Neuron (in vitro differentiated cells): ENCODE data around the gene SPRR2D.
"Not testable (repeated sequence)": the region's sequence is repeated elsewhere in the genome, so short reads cannot be mapped to it uniquely, and the experiment has no call there.

ENCODE experiments used
- H2AFZ ChIP-seq: one replicate; pipeline ENCODE4 v1.6.1; 2013; ENCODE audit warnings: low read depth, mild to moderate bottlenecking, inconsistent platforms, low read length, moderate library complexity
- H3K27me3 ChIP-seq: one replicate; pipeline ENCODE4 v1.6.1; 2013; ENCODE audit warnings: low read length; ENCODE audit not compliant: insufficient read depth
- H3K36me3 ChIP-seq: one replicate; pipeline ENCODE4 v1.6.1; 2013; ENCODE audit warnings: low read length; ENCODE audit not compliant: insufficient read depth
- H3K4me1 ChIP-seq: one replicate; pipeline ENCODE4 v1.6.1; 2013; ENCODE audit warnings: low read length; ENCODE audit not compliant: insufficient read depth
- H3K4me3 ChIP-seq: 2 replicates; pipeline ENCODE4 v1.5.1; 2013; ENCODE audit warnings: mild to moderate bottlenecking, low read length, moderate library complexity
- H3K9me3 ChIP-seq: one replicate; pipeline ENCODE4 v1.6.1; 2013; ENCODE audit warnings: low read length

Gene SPRR2D

DNA sequence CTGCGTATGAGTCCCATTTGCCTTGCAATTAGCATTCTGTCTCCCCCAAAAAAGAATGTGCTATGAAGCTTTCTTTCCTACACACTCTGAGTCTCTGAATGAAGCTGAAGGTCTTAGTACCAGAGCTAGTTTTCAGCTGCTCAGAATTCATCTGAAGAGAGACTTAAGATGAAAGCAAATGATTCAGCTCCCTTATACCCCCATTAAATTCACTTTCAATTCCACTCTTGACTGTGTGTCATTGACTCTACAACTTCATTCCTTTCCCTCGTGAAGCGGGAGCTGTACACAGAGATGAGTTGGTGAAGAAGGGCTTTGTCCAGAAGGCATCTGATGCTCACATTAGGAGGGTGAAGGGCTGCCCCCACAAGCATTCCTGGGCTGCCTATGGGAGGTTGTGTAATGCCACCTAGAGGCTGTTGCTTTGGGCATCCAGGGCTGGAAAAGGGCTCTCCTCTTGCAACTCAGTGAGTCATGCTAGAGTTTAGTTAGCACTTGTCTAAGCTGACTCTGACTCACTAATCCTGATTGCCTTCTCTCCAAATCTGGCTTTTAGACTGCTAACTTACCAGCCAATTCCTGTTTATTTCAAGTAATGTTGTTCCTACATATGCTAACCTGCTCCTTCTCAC is 8.1 kb downstream of the SPRR2D start:
- Histone ChIP-seq H2AFZ (no peak overlapping the region), H3K9me3 (no peaks in the 10 kb centered on the region), H3K4me1 (no peaks in the 10 kb centered on the region), H3K27me3 (no peaks in the 10 kb centered on the region), H3K36me3 (no peaks in the 10 kb centered on the region), H3K4me3 (no peak overlapping the region)

GRCh38 chr1:153032073-153032472 is 8.8 kb downstream of the SPRR2D start:
- no peak overlapping the region for H3K4me3 ChIP-seq
- H3K36me3 ChIP-seq = no peaks in the 10 kb centered on the region
- H3K4me1 ChIP-seq = no peaks in the 10 kb centered on the region
- no peaks in the 10 kb centered on the region for H3K27me3 ChIP-seq
- no peaks in the 10 kb centered on the region for H3K9me3 ChIP-seq
- no peak overlapping the region for H2AFZ ChIP-seq

DNA sequence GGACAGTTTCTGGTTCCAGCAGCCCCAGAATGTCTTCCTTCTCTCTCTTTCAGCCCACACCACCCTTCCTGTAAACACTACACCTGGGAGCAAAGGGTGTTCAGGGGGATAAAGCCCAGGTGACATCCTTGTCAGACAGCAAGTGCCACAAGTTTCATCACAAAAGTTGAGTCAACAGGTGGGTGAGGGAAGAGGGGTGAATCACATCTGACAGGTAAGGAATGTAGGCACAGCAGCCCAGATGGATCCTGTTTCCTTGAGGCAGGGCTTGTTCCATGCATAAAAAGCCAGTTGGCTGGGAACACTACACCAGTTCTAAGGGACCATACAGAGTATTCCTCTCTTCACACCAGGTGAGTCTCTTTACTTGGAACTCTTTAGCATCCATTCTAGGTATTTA is 10.0 kb downstream of the SPRR2D start, which contains the start of gene SPRR1B:
Gene SPRR1B, plus strand, starts transcription at position 309 of the 400 bp plus-strand sequence. CDS start 1,143 bp downstream, outside the sequence.
- Histone ChIP-seq H3K4me3 (no peak within 1 kb of the TSS), H2AFZ (no peak within 1 kb of the TSS), H3K36me3 (no peaks in the 10 kb centered on the region), H3K4me1 (no peaks in the 10 kb centered on the region), H3K9me3 (no peaks in the 10 kb centered on the region), H3K27me3 (no peaks in the 10 kb centered on the region)

DNA sequence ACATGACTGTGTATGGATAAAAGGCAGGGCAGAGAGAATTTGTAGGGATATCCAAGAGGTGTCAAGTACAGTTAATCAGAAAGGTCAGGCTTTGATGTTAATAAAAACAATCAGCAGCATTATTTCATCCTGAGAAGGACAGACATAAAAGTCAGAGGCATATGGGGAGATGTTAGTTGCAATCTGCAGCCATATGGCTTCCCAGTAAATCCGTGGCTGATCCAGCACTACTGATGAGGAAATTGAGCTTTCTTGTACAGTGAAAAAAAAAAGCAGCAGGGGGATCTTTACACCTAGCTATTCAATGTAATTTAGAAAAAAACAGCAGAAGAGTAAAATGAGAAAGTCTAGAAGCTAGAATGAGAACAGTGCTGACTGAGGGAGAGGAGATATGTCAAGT is 12.2 kb downstream of the SPRR2D start:
- Histone ChIP-seq H3K4me1 (no peaks in the 10 kb centered on the region), H3K36me3 (no peaks in the 10 kb centered on the region), H3K4me3 (no peak overlapping the region)

DNA sequence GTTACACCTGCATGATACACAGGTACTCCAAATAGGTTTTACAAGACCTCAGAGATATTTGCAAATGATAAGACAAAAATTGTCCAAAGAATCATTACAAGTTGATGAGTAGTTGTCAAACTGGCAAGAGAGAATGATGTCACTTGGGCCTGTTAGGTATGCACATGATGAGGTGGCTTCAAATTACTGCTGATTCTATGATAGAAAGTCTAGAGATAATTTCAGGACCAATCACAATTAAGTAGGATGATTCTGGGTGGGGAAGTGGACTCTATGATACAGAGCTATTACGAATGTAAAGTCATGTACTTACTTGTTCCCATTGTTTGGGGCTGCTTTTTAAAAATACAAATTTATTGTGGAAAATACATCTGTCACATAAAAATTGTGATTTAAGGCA is 15.1 kb downstream of the SPRR2D start:
- H2AFZ ChIP-seq = no peak overlapping the region
- no peaks in the 10 kb centered on the region for H3K9me3 ChIP-seq
- no peak overlapping the region for H3K4me3 ChIP-seq
- no peaks in the 10 kb centered on the region for H3K27me3 ChIP-seq
- no peaks in the 10 kb centered on the region for H3K36me3 ChIP-seq
- no peaks in the 10 kb centered on the region for H3K4me1 ChIP-seq

More for the DNA sequence above, 12.2 kb downstream of the SPRR2D start:
- no peak overlapping the region for H2AFZ ChIP-seq
- H3K9me3 ChIP-seq = no peaks in the 10 kb centered on the region
- H3K27me3 ChIP-seq = no peaks in the 10 kb centered on the region

- Histone ChIP-seq H3K4me3 (no peak overlapping the region), H3K27me3 (no peaks in the 10 kb centered on the region), H3K4me1 (no peaks in the 10 kb centered on the region), H2AFZ (no peak overlapping the region), H3K36me3 (no peaks in the 10 kb centered on the region), H3K9me3 (no peaks in the 10 kb centered on the region)
Observed at GRCh38 chr1:153024413-153024812, 16.5 kb downstream of the SPRR2D start.

DNA sequence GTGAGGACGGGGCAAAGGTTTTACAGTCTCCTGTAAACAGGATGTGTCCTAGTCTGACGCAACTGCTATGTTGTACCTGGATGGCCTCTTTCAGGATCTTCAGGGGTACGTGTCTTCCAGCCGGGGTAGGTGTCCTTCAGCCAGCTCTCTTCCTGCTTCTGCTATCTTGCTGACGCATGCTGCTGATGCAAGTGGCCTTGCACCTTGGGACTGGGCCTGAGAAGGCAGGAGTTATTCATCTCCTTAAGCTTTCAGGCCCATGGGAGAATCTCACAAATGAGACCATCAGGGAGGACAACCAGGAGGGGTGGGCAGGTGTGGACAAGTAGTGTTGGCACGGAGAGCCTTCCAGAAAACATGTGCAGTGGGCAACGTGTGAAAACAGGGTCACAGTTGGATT is 17.8 kb downstream of the SPRR2D start:
- H3K4me1 ChIP-seq = no peaks in the 10 kb centered on the region
- no peak overlapping the region for H3K4me3 ChIP-seq
- H3K36me3 ChIP-seq = no peaks in the 10 kb centered on the region
- no peaks in the 10 kb centered on the region for H3K9me3 ChIP-seq
- no peaks in the 10 kb centered on the region for H3K27me3 ChIP-seq
- no peak overlapping the region for H2AFZ ChIP-seq

GRCh38 chr1:153022340-153022739 is 18.6 kb downstream of the SPRR2D start:
- not testable (repeated sequence) for H3K36me3 ChIP-seq, H2AFZ ChIP-seq, H3K4me1 ChIP-seq, H3K27me3 ChIP-seq, H3K4me3 ChIP-seq, H3K9me3 ChIP-seq

- H2AFZ ChIP-seq, H3K27me3 ChIP-seq, H3K9me3 ChIP-seq, H3K36me3 ChIP-seq, H3K4me1 ChIP-seq, H3K4me3 ChIP-seq: not testable (repeated sequence)
Observed at GRCh38 chr1:153021829-153022228, 19.1 kb downstream of the SPRR2D start.

DNA sequence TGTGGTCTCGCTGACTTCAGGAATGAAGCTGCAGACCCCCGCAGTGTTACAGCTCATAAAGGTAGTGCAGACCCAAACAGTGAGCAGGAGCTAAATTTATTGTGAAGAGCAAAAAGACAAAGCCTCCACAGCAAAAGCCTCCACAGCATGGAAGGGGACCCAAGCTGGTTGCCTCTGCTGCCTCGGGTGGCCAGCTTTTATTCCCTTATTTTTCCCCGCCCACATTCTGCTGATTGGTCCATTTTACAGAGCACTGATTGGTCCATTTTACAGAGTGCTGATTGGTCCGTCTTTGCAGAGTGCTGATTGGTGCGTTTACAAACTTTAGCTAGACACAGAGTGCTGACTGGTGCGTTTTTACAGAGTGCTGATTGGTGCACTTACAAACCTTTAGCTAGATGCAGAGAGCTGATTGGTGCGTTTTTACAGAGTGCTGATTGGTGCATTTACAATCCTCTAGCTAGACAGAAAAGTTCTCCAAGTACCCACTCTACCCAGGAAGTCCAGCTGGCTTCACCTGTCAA is 29.6 kb downstream of the SPRR2D start:
- not testable (repeated sequence) for H3K4me3 ChIP-seq, H3K4me1 ChIP-seq, H2AFZ ChIP-seq, H3K27me3 ChIP-seq, H3K9me3 ChIP-seq, H3K36me3 ChIP-seq

- no peak within 1 kb of the TSS for H2AFZ ChIP-seq
- H3K27me3 ChIP-seq = no peaks in the 10 kb centered on the region
- H3K9me3 ChIP-seq = no peaks in the 10 kb centered on the region
- no peaks in the 10 kb centered on the region for H3K4me1 ChIP-seq
- H3K36me3 ChIP-seq = no peaks in the 10 kb centered on the region
- no peak within 1 kb of the TSS for H3K4me3 ChIP-seq
Observed at GRCh38 chr1:153001382-153001781, 39.5 kb downstream of the SPRR2D start, which contains the start of gene SPRR3. SPRR3 (plus strand) TSS chr1:153001749; CDS start chr1:153003021, 1,272 bp downstream.

DNA sequence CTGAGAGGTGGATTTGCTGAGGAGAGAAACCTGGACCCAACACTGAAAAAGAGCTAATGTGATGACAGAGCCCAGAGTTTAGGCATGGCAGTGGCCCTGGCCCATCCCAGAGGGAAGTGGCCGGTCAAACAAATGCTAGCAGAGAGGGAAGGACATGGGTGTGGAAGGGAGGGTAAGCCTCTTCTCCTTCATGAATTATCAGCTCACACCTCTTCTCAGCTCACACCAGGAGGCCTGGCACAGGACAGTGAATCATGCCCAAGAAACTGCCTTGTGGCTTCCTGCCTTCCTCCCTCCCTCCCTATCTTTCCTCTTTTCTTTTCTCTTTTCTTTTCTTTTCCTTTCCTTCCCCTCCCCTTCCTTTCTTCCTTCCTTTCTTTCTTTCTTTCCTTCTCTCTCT is 40.6 kb downstream of the SPRR2D start:
- no peaks in the 10 kb centered on the region for H3K36me3 ChIP-seq
- H3K4me1 ChIP-seq = no peaks in the 10 kb centered on the region
- no peaks in the 10 kb centered on the region for H3K9me3 ChIP-seq

DNA sequence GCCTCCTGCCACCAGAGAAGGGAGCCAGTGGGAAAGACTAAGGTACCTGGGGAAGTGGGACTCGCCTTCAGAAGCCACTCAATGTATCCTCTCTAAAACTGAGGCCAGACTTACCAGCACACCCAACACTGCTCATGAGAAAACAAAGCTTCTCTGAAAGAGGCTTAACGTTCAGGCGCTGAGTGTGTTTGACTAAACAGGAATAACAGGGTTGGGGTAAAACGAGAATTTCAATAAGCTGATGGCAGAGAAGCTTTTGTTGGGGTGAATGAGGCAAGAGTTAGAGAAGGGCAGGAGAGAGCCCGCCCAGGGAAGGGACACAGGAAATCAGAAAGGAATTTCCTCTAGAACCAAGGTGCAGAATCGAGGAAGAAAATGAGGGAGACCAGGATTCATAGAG is 41.1 kb downstream of the SPRR2D start:
- Histone ChIP-seq H3K27me3 (no peaks in the 10 kb centered on the region), H2AFZ (no peak overlapping the region), H3K4me1 (no peaks in the 10 kb centered on the region), H3K36me3 (no peaks in the 10 kb centered on the region), H3K4me3 (no peak overlapping the region), H3K9me3 (no peaks in the 10 kb centered on the region)

More for the DNA sequence above, 40.6 kb downstream of the SPRR2D start:
- Histone ChIP-seq H3K4me3 (no peak overlapping the region), H2AFZ (no peak overlapping the region), H3K27me3 (no peaks in the 10 kb centered on the region)

- no peak overlapping the region for H2AFZ ChIP-seq
- no peaks in the 10 kb centered on the region for H3K4me1 ChIP-seq
- no peaks in the 10 kb centered on the region for H3K9me3 ChIP-seq
- H3K27me3 ChIP-seq = no peaks in the 10 kb centered on the region
- H3K4me3 ChIP-seq = no peak overlapping the region
- H3K36me3 ChIP-seq = no peaks in the 10 kb centered on the region
Observed at GRCh38 chr1:152998476-152998875, 42.4 kb downstream of the SPRR2D start.
